IPS-20b (cell line): ENCODE data around the gene XRRA1.

ENCODE experiments used
- H3K27ac ChIP-seq: one replicate; pipeline ENCODE4 v1.5.1; 2013; ENCODE audit warnings: low read length
- H3K27me3 ChIP-seq: 2 replicates; pipeline ENCODE4 v1.6.1; 2013; ENCODE audit warnings: mild to moderate bottlenecking, low read length, inconsistent platforms; ENCODE audit not compliant: insufficient read depth
- H3K36me3 ChIP-seq: 2 replicates; pipeline ENCODE4 v1.6.1; 2013; ENCODE audit warnings: low read depth, mild to moderate bottlenecking, inconsistent platforms, low read length, moderate library complexity; ENCODE audit not compliant: insufficient read depth
- H3K4me1 ChIP-seq: 2 replicates; pipeline ENCODE4 v1.6.1; 2013; ENCODE audit warnings: mild to moderate bottlenecking, control low read depth, inconsistent platforms, low read length, moderate library complexity; ENCODE audit not compliant: insufficient read depth
- H3K4me3 ChIP-seq: 2 replicates; pipeline ENCODE4 v1.5.1; 2013; ENCODE audit warnings: mild to moderate bottlenecking, low read length, inconsistent platforms
- H3K9ac ChIP-seq: 2 replicates; pipeline ENCODE4 v1.6.1; 2013; ENCODE audit warnings: low read depth, mild to moderate bottlenecking, inconsistent platforms, low read length, moderate library complexity
- H3K9me3 ChIP-seq: 2 replicates; pipeline ENCODE4 v1.6.1; 2013; ENCODE audit warnings: mild to moderate bottlenecking, low read depth, low read length, inconsistent platforms; ENCODE audit not compliant: insufficient read depth

The XRRA1 gene

DNA sequence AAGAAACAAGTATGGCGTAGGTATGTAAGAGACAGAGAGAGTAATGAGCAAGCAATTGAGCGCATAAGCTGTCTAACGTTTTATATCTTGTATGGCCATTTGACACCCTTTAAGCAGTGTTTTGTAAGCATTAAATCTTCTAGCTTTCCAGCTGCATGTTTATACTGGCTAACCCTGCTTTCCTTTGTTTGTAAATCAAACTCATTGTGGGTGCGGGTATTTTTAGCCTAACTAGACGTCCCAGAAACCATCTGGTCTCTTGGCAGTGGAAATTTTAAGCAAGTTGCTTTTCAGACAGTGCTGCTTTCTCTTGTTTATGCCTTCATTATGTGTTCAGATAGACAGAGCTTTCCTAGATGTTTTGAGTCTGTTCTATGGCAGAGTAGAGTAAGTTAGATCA is 126.7 kb downstream of the XRRA1 start:
- no peaks in the 10 kb centered on the region for H3K27me3 ChIP-seq
- peaks cover 64% of the 10 kb centered on the region for H3K36me3 ChIP-seq
- peaks cover 36% of the 10 kb centered on the region for H3K9me3 ChIP-seq
- H3K9ac ChIP-seq: no peak overlapping the region
- no peak overlapping the region for H3K27ac ChIP-seq
- H3K4me1 ChIP-seq: no peaks in the 10 kb centered on the region
- H3K4me3 ChIP-seq: no peak overlapping the region

DNA sequence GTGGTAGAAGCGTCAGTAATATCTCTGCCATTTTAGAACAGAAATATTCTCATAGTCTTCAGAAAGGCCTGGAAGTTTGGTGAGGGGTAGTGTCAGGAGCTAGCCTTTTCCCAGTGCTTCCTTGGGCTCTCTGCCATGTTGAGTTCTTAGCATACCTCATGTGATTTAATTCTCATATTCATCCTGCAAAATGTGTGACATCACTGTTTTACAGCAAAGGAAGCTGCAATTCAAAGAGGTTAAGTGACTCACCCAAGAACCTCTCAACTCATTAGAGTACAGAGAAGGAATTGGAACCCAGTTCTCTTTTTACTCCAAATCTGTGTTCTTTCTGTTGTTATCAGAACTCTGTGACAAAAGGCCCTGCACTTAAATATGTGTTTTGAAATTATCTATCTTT is 128.1 kb downstream of the XRRA1 start:
- Histone ChIP-seq H3K4me3 (no peak overlapping the region), H3K9me3 (peaks cover 22% of the 10 kb centered on the region), H3K27ac (no peak overlapping the region), H3K27me3 (no peaks in the 10 kb centered on the region), H3K36me3 (peaks cover 50% of the 10 kb centered on the region), H3K4me1 (no peaks in the 10 kb centered on the region), H3K9ac (no peak overlapping the region)

DNA sequence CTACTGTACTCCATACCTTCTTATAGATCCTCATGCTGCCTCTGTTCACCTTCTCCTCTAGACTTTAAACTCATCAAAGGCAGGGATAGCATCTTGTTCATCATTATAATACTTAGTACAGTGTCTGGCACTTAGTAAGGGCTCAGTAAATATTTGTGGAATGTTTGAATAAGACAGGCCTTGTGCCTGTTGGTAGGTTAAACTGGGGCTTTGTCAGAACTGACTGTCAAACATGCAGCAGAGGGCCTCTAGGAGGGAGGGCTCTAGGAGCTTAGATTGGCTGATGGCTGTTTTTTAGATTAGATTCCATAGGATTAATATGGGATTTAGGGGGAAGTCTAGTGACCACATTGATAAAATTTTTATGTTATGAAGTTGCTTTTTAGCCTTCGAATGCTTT is 129.5 kb downstream of the XRRA1 start:
- H3K4me3 ChIP-seq: no peak overlapping the region
- no peaks in the 10 kb centered on the region for H3K4me1 ChIP-seq
- H3K27me3 ChIP-seq: no peaks in the 10 kb centered on the region
- no peak overlapping the region for H3K9ac ChIP-seq
- H3K9me3 ChIP-seq: peaks cover 9% of the 10 kb centered on the region
- H3K36me3 ChIP-seq: peaks cover 36% of the 10 kb centered on the region
- no peak overlapping the region for H3K27ac ChIP-seq

DNA sequence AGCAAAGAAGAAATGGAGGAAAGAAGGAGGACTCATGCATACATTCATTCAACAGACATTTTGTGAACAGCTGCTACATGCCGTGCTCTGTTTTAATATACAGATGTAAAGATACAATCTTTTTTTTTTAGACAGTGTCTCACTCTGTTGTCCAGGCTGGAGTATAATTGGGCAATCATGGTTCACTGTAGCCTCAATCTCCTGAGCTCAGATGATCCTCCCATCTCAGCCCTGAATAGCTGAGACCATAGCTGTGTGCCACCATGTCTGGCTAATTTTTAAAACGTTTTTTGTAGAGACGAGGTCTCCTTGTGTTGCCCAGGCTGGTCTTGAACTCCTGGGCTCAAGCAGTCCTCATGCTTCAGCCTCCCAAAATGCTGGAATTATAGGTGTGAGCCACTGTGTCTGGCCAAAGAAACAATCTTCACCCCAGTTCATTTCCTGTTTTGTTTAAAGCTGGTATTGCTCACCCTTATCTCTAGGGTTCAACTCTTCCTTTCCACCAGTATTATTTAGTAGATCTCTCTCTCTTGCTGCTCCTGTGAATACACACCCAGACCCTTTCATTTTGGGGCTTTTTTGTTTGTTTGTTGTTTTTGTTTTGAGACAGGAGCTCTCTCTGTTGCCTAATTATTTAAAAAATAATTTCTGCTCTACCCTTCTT is 130.5 kb downstream of the XRRA1 start:
- Histone ChIP-seq H3K9me3 (no peaks in the 10 kb centered on the region), H3K9ac (no peak overlapping the region), H3K27me3 (no peaks in the 10 kb centered on the region), H3K27ac (no peak overlapping the region), H3K4me1 (no peaks in the 10 kb centered on the region), H3K36me3 (peaks cover 31% of the 10 kb centered on the region), H3K4me3 (no peak overlapping the region)

DNA sequence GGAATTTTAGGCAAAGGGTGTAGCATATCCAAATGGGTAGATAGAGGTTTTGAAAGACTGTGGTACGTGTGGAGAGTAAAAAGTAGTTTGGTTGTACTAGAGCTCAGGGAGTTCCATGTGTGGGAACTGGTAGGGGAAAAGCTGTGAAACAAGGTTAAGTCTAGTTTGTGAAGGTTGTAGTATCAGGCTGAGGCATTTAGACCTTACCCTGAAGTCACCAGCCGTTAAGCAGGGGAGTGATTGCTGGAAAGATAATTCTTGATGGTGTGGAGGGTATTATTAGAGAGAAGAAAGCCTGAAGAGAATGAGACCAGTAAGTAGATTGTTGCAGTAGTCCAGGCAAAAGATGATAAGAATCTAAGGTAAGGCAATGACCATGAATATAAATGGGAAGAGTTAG is 132.2 kb downstream of the XRRA1 start:
- Histone ChIP-seq H3K36me3 (peaks cover 18% of the 10 kb centered on the region), H3K27me3 (no peaks in the 10 kb centered on the region), H3K27ac (no peak overlapping the region), H3K4me3 (no peak overlapping the region), H3K4me1 (no peaks in the 10 kb centered on the region), H3K9me3 (no peaks in the 10 kb centered on the region), H3K9ac (no peak overlapping the region)

DNA sequence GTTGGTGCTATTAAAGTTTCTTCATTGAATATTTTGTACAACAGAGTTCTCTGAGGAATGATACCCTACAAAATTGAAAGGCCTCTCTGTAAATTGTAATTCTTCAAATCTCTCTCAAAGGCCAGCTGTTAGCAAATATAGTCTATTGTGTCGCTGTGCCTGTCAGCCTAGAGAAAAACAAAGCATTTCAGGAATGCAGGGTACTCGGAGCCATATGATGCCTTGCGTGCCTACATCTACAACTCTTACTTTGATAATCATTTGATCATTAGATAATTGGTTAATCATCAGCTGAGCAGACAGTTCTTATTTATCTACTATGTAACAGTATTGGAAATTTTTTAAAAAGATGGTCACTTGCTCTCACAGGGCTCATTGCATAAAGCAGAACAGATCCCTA is 132.9 kb downstream of the XRRA1 start:
- Histone ChIP-seq H3K9me3 (no peaks in the 10 kb centered on the region), H3K27me3 (no peaks in the 10 kb centered on the region), H3K4me1 (no peaks in the 10 kb centered on the region), H3K9ac (no peak overlapping the region), H3K36me3 (peaks cover 16% of the 10 kb centered on the region), H3K4me3 (no peak overlapping the region), H3K27ac (no peak overlapping the region)

DNA sequence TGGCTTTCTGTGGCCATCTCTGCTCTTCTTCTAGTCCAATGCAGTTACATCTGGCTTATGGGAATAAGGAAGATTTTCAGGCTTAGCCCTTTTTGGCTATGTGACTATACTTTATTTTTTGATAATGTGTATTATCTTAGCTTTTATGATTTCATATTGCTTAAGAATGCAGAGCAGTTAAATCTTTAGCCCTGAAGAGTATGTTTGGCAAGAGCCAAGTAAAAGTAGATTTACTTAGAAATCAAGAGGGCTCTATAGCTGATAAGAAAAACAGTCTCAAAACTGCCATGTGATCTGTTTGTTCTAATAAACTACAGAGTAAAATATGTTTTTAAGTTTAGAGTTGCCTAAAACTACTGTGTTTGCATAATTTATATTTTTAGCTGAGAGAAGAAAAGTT is 139.1 kb downstream of the XRRA1 start:
- H3K4me3 ChIP-seq: no peak overlapping the region
- no peaks in the 10 kb centered on the region for H3K27me3 ChIP-seq
- H3K9me3 ChIP-seq: no peaks in the 10 kb centered on the region
- H3K4me1 ChIP-seq: no peaks in the 10 kb centered on the region; the same call in 1 of the 2 replicates
- H3K9ac ChIP-seq: no peak overlapping the region
- peaks cover 8% of the 10 kb centered on the region; the same call in 1 of the 2 replicates for H3K36me3 ChIP-seq
- H3K27ac ChIP-seq: no peak overlapping the region

DNA sequence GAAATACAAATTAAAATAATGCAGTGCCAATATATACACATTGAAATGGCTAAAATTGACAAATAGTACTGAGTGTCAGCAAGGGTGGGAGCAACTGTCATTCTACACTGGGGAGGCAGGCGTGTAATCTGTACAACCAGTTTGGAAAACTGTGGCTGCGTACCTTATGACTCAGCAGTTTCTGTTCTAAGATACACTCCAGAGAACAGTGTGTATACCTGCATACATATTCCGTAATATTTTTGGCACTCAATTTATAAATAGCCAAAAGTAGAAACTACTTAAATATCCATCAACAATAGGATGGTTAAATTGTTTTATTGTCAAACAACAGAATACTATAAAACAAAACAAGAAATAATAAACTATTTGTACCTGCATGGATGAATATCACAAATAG is 142.6 kb downstream of the XRRA1 start:
- no peak overlapping the region for H3K4me3 ChIP-seq
- no peaks in the 10 kb centered on the region for H3K27me3 ChIP-seq
- no peak overlapping the region for H3K9ac ChIP-seq
- no peak overlapping the region for H3K27ac ChIP-seq
- H3K36me3 ChIP-seq: peaks cover 8% of the 10 kb centered on the region; the same call in 1 of the 2 replicates
- H3K4me1 ChIP-seq: no peaks in the 10 kb centered on the region; the same call in 1 of the 2 replicates
- no peaks in the 10 kb centered on the region for H3K9me3 ChIP-seq

DNA sequence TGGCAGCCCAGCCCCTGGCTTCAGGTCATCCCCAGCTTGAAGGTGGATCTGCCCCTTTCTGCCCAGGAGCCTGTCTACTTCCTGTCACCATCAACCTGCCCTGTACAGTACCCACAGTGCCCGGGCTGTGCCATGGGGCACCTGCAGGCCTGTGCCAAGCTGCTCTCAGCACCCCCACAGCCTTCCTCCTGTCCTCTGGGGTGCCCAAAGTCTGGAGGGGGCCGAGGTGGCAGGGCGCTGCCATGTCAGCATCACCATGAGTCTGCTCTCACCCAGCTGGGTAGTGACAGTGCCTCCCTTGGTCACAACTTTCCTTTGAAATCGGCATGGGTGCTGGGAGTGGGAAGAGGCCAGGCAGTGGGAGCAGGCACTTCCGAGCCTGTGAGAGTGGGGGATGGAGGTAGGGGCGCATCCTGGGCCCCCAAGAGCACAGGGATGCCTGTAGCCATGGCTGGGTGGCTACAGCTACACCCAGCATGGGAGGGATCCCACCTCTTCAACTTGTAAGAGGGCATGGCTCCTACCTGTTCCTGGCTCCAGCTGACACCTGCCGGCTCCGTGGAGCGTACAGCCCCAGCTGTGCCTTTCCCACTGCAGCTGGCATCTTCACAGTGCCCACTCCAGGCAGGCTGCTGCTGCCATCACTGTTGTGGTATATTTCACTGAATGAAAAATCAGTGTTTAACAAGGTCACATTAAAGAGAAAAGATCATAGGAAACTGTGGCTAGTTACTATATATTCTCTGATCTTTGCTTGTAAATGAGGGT is 157.4 kb downstream of the XRRA1 start:
- Histone ChIP-seq H3K9me3 (no peaks in the 10 kb centered on the region), H3K4me1 (no peaks in the 10 kb centered on the region; the same call in 1 of the 2 replicates), H3K27me3 (no peaks in the 10 kb centered on the region), H3K27ac (no peak overlapping the region), H3K4me3 (no peak overlapping the region), H3K36me3 (peaks cover 38% of the 10 kb centered on the region), H3K9ac (no peak overlapping the region)
